GM23338 (cell line): ENCODE results near the gene RIMS1. TPM values are rescaled to one million over a fixed set of nuclear protein-coding genes. Genes with fewer than 3 reads are reported as not detected.

Experiments
- ATAC-seq: fragments of 200-7000 bp; cut with Tn5 transposase; 3 replicates; pipeline ENCODE4 v1.9.1; 2020
- DNase-seq: peaks from one replicate; pipeline ENCODE4 v3.0.0-alpha.2; 2015; ENCODE audit warnings: low spot score
- H2AFZ ChIP-seq: fragments of 200-600 bp; sonication (generic); 2 replicates; pipeline ENCODE4 v1.8.0; 2016; ENCODE audit warnings: antibody characterized with exemption, mild to moderate bottlenecking, moderate library complexity
- H3F3A ChIP-seq: fragments of 200-600 bp; sonication (generic); replicated peaks from 2 replicates; pipeline ENCODE4 v1.8.0; 2017; ENCODE audit warnings: antibody characterized with exemption, mixed run types, low read depth
- H3K27ac ChIP-seq: fragments of 200-600 bp; sonication (generic); 2 replicates; pipeline ENCODE4 v1.6.1; 2016; ENCODE audit warnings: low read depth
- H3K27me3 ChIP-seq: fragments of 200-600 bp; sonication (generic); 2 replicates; pipeline ENCODE4 v1.8.0; 2016; ENCODE audit warnings: mild to moderate bottlenecking, mixed run types, moderate library complexity; ENCODE audit not compliant: insufficient read depth
- H3K36me3 ChIP-seq: fragments of 200-600 bp; sonication (generic); 2 replicates; pipeline ENCODE4 v1.8.0; 2016; ENCODE audit warnings: mild to moderate bottlenecking; ENCODE audit not compliant: insufficient read depth
- H3K4me1 ChIP-seq: fragments of 200-600 bp; sonication (generic); 2 replicates; pipeline ENCODE4 v1.8.0; 2016; ENCODE audit warnings: mild to moderate bottlenecking, moderate library complexity; ENCODE audit not compliant: insufficient read depth
- H3K4me2 ChIP-seq: fragments of 200-600 bp; sonication (generic); 2 replicates; pipeline ENCODE4 v1.7.1; 2017; ENCODE audit warnings: mixed run types
- H3K4me3 ChIP-seq: fragments of 200-600 bp; sonication (generic); 2 replicates; pipeline ENCODE4 v1.6.1; 2016; ENCODE audit warnings: mixed run types
- H3K79me2 ChIP-seq: fragments of 200-600 bp; sonication (generic); replicated peaks from 2 replicates; pipeline ENCODE4 v1.8.0; 2017; ENCODE audit warnings: mild to moderate bottlenecking; ENCODE audit not compliant: insufficient read depth
- H3K9me2 ChIP-seq: fragments of 200-600 bp; sonication (generic); 2 replicates; pipeline ENCODE4 v1.8.0; 2017; ENCODE audit not compliant: insufficient read depth
- H4K20me1 ChIP-seq: fragments of 200-600 bp; sonication (generic); replicated peaks from 2 replicates; pipeline ENCODE4 v1.8.0; 2017; ENCODE audit warnings: mild to moderate bottlenecking; ENCODE audit not compliant: insufficient read depth
- H3K27ac Mint-ChIP-seq: 2 replicates; pipeline ENCODE4 v1.8.0; 2020; ENCODE audit warnings: inconsistent platforms, mild to moderate bottlenecking, moderate library complexity, mixed read lengths
- H3K27me3 Mint-ChIP-seq: 3 replicates; pipeline ENCODE4 v1.8.0; 2022; ENCODE audit warnings: low read depth, mild to moderate bottlenecking, moderate library complexity, mixed read lengths, inconsistent platforms; ENCODE audit not compliant: insufficient read depth, poor library complexity
- H3K36me3 Mint-ChIP-seq: 3 replicates; pipeline ENCODE4 v1.8.0; 2021; ENCODE audit warnings: low read depth, mild to moderate bottlenecking, inconsistent platforms, moderate library complexity, mixed read lengths
- H3K4me1 Mint-ChIP-seq: 3 replicates; pipeline ENCODE4 v1.8.0; 2020; ENCODE audit warnings: mild to moderate bottlenecking, inconsistent platforms, mixed read lengths
- H3K4me3 Mint-ChIP-seq: 3 replicates; pipeline ENCODE4 v1.8.0; 2021; ENCODE audit warnings: moderate library complexity, mild to moderate bottlenecking, inconsistent platforms, mixed read lengths
- H3K9me3 Mint-ChIP-seq: 3 replicates; pipeline ENCODE4 v1.8.0; 2020; ENCODE audit warnings: moderate library complexity, mild to moderate bottlenecking, inconsistent platforms, mixed read lengths
- EZH2phosphoT487 ChIP-seq: fragments of 200-600 bp; sonication (generic); IDR thresholded peaks from one replicate; pipeline ENCODE4 v1.8.1; 2018; ENCODE audit warnings: antibody characterized with exemption; ENCODE audit not compliant: unreplicated experiment
- NANOG ChIP-seq: IDR thresholded peaks from 2 replicates; pipeline ENCODE4 v1.6.1; 2016; ENCODE audit warnings: antibody characterized with exemption, borderline replicate concordance
- ZNF331 ChIP-seq: fragments of 250-450 bp; sonication (Bioruptor Pico); IDR thresholded peaks from 2 replicates; pipeline ENCODE4 v1.5.0; 2020; ENCODE audit warnings: low read depth, mild to moderate bottlenecking, moderate library complexity
- polyA plus RNA-seq: library from polyadenylated mRNA; unstranded; fragments of >200 nt; fragmentation: Nextera tagmentation; extraction: Ambion mirVana; gene quantifications from 2 replicates; pipeline ENCODE4 v1.2.1, GENCODE V29; 2016
- total RNA-seq: library from RNA; depleted of rRNA; stranded (reverse); fragments of >200 nt; shearing (Covaris generic); gene quantifications from 2 replicates; pipeline ENCODE4 v1.2.3, GENCODE V29; 2014
- TF ChIP-seq, protein P1 (sequence below): fragments of 250-450 bp; sonication (Bioruptor Pico); IDR thresholded peaks from 2 replicates; pipeline ENCODE4 v1.5.0; 2020; ENCODE audit warnings: mild to moderate bottlenecking, moderate library complexity
- TF ChIP-seq, protein P2 (sequence below): IDR thresholded peaks from 2 replicates; pipeline ENCODE4 v1.6.1; 2016; ENCODE audit warnings: antibody characterized with exemption
- TF ChIP-seq, protein P3 (sequence below): IDR thresholded peaks from one replicate; pipeline ENCODE4 v1.6.1; 2018; ENCODE audit warnings: antibody characterized with exemption; ENCODE audit not compliant: unreplicated experiment
- TF ChIP-seq, protein P4 (sequence below), 2 experiments: fragments of 200-600 bp in 1 of 2; sonication (generic) in 1 of 2; conservative IDR thresholded peaks; 2 replicates each; pipeline versions ENCODE4 v1.5.1 to v1.6.1; 2016 to 2017; ENCODE audit warnings: antibody characterized with exemption in 2 of 2, low read depth in 2 of 2, mild to moderate bottlenecking in 2 of 2, moderate library complexity in 1 of 2

Gene RIMS1
- total and polyA plus RNA-seq, 2 experiments from 2014 or later: 0.89 to 4.0 TPM

DNA sequence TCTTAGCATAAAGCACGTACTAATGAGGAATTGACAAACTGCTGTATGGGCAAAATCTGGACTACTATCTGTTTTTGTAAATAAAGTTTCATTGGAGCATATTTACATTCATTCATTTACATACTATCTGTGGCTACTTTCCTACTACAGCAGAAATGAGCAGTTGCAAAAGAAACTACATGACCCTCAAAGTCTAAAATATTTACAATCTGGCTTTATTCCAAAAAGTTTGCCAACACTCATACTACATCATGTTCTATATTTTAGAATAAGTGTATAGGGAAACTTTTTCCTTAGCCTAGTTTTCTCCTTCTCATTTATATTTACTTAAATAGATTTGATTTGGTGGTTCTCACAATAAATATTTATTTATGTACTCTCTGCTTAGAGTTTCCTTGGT, 208.2 kb downstream of the RIMS1 start:
- H3K4me1 Mint-ChIP-seq: no peaks in the 10 kb centered on the region

DNA sequence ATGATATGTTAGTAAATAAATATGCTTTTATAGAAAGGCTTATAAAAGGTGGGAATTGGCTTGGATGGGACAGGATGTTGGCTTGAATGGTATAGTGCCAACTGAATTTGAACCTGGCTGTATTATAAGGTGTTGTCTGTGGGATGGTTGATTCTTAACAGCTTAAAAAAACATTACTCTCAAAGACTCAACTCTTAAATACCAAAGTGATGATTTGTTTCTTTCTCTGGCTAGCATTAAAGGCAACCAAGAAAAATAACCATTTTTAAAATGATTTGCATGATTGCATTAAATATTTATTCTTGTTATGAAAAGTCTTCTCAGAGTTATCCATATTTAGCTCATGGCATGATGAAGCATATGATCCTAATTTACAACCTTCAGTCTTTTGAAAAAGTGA, 216.2 kb downstream of the RIMS1 start:
- Histone ChIP-seq H4K20me1 (no peaks in the 10 kb centered on the region), H2AFZ (no peak overlapping the region), H3K4me3 (no peak overlapping the region), H3K79me2 (no peaks in the 10 kb centered on the region), H3K27me3 (no peaks in the 10 kb centered on the region), H3K36me3 (no peaks in the 10 kb centered on the region), H3K4me2 (no peak overlapping the region), H3K27ac (no peak overlapping the region), H3F3A (no peaks in the 10 kb centered on the region), H3K9me2 (no peaks in the 10 kb centered on the region), H3K4me1 (no peaks in the 10 kb centered on the region)
- Mint-ChIP-seq H3K4me3 (no peak overlapping the region), H3K9me3 (no peaks in the 10 kb centered on the region), H3K36me3 (no peaks in the 10 kb centered on the region), H3K27ac (no peak overlapping the region), H3K27me3 (no peaks in the 10 kb centered on the region), H3K4me1 (no peaks in the 10 kb centered on the region)
- no peak for ATAC-seq
- DNase-seq: no peak
- TF ChIP-seq, protein P1, sequence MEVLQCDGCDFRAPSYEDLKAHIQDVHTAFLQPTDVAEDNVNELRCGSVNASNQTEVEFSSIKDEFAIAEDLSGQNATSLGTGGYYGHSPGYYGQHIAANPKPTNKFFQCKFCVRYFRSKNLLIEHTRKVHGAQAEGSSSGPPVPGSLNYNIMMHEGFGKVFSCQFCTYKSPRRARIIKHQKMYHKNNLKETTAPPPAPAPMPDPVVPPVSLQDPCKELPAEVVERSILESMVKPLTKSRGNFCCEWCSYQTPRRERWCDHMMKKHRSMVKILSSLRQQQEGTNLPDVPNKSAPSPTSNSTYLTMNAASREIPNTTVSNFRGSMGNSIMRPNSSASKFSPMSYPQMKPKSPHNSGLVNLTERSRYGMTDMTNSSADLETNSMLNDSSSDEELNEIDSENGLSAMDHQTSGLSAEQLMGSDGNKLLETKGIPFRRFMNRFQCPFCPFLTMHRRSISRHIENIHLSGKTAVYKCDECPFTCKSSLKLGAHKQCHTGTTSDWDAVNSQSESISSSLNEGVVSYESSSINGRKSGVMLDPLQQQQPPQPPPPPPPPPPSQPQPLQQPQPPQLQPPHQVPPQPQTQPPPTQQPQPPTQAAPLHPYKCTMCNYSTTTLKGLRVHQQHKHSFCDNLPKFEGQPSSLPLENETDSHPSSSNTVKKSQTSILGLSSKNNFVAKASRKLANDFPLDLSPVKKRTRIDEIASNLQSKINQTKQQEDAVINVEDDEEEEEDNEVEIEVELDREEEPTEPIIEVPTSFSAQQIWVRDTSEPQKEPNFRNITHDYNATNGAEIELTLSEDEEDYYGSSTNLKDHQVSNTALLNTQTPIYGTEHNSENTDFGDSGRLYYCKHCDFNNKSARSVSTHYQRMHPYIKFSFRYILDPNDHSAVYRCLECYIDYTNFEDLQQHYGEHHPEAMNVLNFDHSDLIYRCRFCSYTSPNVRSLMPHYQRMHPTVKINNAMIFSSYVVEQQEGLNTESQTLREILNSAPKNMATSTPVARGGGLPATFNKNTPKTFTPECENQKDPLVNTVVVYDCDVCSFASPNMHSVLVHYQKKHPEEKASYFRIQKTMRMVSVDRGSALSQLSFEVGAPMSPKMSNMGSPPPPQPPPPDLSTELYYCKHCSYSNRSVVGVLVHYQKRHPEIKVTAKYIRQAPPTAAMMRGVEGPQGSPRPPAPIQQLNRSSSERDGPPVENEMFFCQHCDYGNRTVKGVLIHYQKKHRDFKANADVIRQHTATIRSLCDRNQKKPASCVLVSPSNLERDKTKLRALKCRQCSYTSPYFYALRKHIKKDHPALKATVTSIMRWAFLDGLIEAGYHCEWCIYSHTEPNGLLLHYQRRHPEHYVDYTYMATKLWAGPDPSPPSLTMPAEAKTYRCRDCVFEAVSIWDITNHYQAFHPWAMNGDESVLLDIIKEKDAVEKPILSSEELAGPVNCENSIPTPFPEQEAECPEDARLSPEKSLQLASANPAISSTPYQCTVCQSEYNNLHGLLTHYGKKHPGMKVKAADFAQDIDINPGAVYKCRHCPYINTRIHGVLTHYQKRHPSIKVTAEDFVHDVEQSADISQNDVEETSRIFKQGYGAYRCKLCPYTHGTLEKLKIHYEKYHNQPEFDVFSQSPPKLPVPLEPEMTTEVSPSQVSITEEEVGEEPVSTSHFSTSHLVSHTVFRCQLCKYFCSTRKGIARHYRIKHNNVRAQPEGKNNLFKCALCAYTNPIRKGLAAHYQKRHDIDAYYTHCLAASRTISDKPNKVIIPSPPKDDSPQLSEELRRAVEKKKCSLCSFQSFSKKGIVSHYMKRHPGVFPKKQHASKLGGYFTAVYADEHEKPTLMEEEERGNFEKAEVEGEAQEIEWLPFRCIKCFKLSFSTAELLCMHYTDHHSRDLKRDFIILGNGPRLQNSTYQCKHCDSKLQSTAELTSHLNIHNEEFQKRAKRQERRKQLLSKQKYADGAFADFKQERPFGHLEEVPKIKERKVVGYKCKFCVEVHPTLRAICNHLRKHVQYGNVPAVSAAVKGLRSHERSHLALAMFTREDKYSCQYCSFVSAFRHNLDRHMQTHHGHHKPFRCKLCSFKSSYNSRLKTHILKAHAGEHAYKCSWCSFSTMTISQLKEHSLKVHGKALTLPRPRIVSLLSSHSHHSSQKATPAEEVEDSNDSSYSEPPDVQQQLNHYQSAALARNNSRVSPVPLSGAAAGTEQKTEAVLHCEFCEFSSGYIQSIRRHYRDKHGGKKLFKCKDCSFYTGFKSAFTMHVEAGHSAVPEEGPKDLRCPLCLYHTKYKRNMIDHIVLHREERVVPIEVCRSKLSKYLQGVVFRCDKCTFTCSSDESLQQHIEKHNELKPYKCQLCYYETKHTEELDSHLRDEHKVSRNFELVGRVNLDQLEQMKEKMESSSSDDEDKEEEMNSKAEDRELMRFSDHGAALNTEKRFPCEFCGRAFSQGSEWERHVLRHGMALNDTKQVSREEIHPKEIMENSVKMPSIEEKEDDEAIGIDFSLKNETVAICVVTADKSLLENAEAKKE: no peak

More for the DNA sequence above, 208.2 kb downstream of the RIMS1 start:
- no peaks in the 10 kb centered on the region for H3K9me3 Mint-ChIP-seq
- H3K27ac ChIP-seq: no peak overlapping the region
- ATAC-seq (no peak), DNase-seq (no peak)
- H2AFZ ChIP-seq: no peak overlapping the region
- H3K4me2 ChIP-seq: no peak overlapping the region
- H3K79me2 ChIP-seq: no peaks in the 10 kb centered on the region
- TF ChIP-seq, protein P2, sequence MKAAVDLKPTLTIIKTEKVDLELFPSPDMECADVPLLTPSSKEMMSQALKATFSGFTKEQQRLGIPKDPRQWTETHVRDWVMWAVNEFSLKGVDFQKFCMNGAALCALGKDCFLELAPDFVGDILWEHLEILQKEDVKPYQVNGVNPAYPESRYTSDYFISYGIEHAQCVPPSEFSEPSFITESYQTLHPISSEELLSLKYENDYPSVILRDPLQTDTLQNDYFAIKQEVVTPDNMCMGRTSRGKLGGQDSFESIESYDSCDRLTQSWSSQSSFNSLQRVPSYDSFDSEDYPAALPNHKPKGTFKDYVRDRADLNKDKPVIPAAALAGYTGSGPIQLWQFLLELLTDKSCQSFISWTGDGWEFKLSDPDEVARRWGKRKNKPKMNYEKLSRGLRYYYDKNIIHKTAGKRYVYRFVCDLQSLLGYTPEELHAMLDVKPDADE: no peak
- TF ChIP-seq EZH2phosphoT487: no peak
- TF ChIP-seq, protein P3, sequence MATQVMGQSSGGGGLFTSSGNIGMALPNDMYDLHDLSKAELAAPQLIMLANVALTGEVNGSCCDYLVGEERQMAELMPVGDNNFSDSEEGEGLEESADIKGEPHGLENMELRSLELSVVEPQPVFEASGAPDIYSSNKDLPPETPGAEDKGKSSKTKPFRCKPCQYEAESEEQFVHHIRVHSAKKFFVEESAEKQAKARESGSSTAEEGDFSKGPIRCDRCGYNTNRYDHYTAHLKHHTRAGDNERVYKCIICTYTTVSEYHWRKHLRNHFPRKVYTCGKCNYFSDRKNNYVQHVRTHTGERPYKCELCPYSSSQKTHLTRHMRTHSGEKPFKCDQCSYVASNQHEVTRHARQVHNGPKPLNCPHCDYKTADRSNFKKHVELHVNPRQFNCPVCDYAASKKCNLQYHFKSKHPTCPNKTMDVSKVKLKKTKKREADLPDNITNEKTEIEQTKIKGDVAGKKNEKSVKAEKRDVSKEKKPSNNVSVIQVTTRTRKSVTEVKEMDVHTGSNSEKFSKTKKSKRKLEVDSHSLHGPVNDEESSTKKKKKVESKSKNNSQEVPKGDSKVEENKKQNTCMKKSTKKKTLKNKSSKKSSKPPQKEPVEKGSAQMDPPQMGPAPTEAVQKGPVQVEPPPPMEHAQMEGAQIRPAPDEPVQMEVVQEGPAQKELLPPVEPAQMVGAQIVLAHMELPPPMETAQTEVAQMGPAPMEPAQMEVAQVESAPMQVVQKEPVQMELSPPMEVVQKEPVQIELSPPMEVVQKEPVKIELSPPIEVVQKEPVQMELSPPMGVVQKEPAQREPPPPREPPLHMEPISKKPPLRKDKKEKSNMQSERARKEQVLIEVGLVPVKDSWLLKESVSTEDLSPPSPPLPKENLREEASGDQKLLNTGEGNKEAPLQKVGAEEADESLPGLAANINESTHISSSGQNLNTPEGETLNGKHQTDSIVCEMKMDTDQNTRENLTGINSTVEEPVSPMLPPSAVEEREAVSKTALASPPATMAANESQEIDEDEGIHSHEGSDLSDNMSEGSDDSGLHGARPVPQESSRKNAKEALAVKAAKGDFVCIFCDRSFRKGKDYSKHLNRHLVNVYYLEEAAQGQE: no peak
- no peak for TF ChIP-seq NANOG
- no peak for TF ChIP-seq ZNF331 (CRISPR knock-in tag)
- TF ChIP-seq, protein P4, sequence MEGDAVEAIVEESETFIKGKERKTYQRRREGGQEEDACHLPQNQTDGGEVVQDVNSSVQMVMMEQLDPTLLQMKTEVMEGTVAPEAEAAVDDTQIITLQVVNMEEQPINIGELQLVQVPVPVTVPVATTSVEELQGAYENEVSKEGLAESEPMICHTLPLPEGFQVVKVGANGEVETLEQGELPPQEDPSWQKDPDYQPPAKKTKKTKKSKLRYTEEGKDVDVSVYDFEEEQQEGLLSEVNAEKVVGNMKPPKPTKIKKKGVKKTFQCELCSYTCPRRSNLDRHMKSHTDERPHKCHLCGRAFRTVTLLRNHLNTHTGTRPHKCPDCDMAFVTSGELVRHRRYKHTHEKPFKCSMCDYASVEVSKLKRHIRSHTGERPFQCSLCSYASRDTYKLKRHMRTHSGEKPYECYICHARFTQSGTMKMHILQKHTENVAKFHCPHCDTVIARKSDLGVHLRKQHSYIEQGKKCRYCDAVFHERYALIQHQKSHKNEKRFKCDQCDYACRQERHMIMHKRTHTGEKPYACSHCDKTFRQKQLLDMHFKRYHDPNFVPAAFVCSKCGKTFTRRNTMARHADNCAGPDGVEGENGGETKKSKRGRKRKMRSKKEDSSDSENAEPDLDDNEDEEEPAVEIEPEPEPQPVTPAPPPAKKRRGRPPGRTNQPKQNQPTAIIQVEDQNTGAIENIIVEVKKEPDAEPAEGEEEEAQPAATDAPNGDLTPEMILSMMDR (conservative IDR thresholded peaks at IDR 0.05; ENCODE audit: low read depth in 2 of 2): no peak
- no peaks in the 10 kb centered on the region for H4K20me1 ChIP-seq
- no peaks in the 10 kb centered on the region for H3F3A ChIP-seq
- H3K36me3 Mint-ChIP-seq: no peaks in the 10 kb centered on the region
- H3K4me3 ChIP-seq: no peak overlapping the region
- H3K36me3 ChIP-seq: no peaks in the 10 kb centered on the region
- no peak overlapping the region for H3K4me3 Mint-ChIP-seq
- H3K9me2 ChIP-seq: no peaks in the 10 kb centered on the region
- no peaks in the 10 kb centered on the region for H3K27me3 Mint-ChIP-seq
- no peaks in the 10 kb centered on the region for H3K4me1 ChIP-seq
- no peak overlapping the region for H3K27ac Mint-ChIP-seq
- no peaks in the 10 kb centered on the region for H3K27me3 ChIP-seq
